NOMO-1 (cell line): Measurements from ENCODE around the gene EP300.
"Not testable (repeated sequence)": the region's sequence is repeated elsewhere in the genome, so short reads cannot be mapped to it uniquely, and the experiment has no call there.

Experiments used
- DNase-seq, 2 experiments: peaks; one replicate each; lab custom pipeline; 2025; ENCODE audit not compliant: unreplicated experiment in 2 of 2; lab: John Stamatoyannopoulos, UW

The EP300 gene

GRCh38 chr22:41145921-41146320 is 53.5 kb downstream of the EP300 start:
- DNase-seq: not testable (repeated sequence)

- no peak for DNase-seq
These were observed 54.2 kb downstream of the EP300 start for GRCh38 chr22:41146573-41146972.

- no peak for DNase-seq
These were observed 55.3 kb downstream of the EP300 start for GRCh38 chr22:41147722-41148121.

DNA sequence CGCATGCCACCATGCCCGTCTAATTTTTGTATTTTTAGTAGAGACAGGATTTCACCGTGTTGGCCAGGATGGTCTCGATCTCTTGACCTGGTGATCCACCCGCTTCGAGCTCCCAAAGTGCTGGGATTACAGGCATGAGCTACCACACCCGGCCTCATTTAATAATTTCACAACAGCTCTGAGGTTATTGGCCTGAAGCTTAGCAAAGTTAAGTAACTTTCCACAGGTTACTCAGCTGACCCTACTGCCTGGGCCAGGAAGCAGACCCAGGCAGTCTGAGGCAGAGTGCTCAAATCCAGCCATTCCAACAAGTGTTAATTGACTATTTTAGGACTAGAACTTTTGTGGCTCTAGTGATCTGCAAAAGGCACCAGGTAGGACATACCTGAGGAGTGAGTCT is 60.5 kb downstream of the EP300 start:
- DNase-seq: no peak

DNA sequence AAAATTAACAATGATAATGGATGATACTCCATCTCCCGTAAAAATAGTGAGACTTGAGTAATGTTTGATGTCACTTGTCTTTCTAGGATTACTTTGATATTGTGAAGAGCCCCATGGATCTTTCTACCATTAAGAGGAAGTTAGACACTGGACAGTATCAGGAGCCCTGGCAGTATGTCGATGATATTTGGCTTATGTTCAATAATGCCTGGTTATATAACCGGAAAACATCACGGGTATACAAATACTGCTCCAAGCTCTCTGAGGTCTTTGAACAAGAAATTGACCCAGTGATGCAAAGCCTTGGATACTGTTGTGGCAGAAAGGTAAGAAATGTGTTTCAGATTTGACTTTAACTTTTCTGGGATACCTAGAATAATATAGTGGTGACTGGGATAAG is 64.7 kb downstream of the EP300 start:
- no peak for DNase-seq

DNA sequence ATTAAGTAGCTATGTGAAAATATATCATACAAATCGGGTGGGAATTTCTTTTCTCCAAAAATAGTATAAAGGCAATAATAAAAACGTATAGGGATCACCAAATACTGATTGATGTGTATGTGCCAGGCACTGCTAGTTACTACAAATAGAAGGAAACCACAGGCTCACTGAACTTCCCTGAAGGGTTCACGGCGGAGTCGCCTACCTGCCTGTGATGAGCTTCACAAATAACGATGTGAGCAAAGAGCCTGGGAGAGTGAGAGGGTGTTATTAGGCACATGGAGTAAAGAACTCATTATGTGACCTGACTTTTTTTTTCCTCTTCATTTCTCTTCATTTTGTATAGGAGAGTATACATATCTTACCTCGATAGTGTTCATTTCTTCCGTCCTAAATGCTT is 76.8 kb downstream of the EP300 start:
- DNase-seq: no peak

- DNase-seq: no peak
These were observed 79.6 kb downstream of the EP300 start for GRCh38 chr22:41171996-41172395.

- DNase-seq: no peak
These were observed 83.2 kb downstream of the EP300 start for GRCh38 chr22:41175546-41175945.

- DNase-seq: no peak
These were observed 84.7 kb downstream of the EP300 start for GRCh38 chr22:41177040-41177621.

DNA sequence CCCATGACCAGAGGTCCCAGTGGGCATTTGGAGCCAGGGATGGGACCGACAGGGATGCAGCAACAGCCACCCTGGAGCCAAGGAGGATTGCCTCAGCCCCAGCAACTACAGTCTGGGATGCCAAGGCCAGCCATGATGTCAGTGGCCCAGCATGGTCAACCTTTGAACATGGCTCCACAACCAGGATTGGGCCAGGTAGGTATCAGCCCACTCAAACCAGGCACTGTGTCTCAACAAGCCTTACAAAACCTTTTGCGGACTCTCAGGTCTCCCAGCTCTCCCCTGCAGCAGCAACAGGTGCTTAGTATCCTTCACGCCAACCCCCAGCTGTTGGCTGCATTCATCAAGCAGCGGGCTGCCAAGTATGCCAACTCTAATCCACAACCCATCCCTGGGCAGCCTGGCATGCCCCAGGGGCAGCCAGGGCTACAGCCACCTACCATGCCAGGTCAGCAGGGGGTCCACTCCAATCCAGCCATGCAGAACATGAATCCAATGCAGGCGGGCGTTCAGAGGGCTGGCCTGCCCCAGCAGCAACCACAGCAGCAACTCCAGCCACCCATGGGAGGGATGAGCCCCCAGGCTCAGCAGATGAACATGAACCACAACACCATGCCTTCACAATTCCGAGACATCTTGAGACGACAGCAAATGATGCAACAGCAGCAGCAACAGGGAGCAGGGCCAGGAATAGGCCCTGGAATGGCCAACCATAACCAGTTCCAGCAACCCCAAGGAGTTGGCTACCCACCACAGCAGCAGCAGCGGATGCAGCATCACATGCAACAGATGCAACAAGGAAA is 85.4 kb downstream of the EP300 start:
- no peak for DNase-seq

DNA sequence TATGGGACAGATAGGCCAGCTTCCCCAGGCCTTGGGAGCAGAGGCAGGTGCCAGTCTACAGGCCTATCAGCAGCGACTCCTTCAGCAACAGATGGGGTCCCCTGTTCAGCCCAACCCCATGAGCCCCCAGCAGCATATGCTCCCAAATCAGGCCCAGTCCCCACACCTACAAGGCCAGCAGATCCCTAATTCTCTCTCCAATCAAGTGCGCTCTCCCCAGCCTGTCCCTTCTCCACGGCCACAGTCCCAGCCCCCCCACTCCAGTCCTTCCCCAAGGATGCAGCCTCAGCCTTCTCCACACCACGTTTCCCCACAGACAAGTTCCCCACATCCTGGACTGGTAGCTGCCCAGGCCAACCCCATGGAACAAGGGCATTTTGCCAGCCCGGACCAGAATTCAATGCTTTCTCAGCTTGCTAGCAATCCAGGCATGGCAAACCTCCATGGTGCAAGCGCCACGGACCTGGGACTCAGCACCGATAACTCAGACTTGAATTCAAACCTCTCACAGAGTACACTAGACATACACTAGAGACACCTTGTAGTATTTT is 86.1 kb downstream of the EP300 start:
- DNase-seq: no peak

DNA sequence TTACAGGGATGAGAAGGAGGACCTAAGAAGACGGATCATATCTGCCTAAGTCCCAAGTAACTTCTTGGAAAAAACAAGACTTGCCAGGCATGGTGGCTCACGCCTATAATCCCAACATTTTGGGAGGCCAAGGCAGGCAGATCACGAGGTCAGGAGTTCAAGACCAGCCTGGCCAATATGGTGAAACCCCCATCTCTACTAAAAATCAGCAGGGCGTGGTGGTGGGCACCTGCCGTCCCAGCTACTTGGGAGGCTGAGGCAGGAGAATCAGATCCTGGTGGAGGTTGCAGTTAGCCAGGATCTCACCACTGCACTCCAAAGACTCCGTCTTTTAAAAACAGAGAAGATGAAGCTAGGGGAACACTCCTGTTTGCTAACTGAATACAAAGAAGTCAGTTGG is 88.0 kb downstream of the EP300 start:
- DNase-seq: not testable (repeated sequence)

DNA sequence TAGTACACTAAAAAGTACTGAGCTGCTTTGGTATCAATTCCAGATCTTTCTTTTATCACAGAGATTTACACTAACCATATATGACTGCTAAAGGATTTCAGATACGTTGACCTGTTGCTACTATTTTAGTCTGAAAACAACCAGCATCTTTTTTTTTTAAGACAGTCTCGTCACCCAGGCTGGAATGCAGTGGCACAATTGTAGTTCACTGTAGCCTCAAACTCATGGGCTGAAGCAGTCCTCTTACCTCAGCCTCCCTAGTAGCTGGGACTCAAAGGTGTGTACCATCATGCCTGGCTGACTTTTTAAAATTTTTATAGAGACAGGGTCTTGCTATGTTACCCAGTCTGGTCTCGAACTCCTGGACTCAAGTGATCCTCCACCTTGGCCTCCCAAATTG is 88.5 kb downstream of the EP300 start:
- no peak for DNase-seq

DNA sequence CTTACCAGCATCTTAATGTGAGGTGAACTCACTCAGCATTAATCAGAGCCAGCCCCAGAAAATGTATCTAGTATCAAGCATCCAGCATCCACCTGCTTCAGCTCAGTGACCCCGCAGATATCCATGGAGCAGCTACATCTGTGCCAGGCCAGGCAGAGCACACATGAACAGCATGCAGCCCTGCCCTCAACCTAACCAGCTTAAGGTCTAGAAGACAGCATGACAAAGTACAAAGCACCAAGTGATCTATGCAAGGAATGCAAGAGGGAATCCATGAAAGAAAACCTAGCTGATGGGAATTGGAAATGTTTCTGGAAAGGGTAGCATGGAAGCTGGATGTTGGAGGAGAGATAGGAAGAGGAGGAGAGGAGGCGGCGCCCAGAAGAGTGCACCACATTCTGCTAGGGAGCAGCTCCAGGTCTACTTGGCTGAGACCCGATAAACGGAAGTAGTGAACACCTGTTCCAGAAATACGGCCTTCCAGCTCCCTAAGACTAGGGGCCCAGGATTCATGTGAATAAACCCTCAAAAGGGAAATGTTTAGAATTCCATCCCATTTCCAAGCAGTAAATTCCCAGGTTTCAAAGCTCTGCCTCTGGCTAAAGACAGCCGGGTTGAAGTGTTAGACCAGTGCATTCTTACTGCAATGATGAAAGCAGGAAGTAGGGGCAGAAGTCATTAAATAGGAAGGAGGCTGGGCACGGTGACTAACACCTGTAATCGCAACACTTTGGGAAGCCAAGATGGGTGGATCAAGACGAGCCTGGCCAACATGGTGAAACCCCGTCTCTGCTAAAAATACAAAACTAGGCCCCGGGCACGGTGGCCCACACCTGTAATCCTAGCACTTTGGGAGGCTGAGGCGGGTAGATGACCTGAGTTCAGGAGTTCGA is 89.2 kb downstream of the EP300 start:
- peak; percentile 75 to 89 for DNase-seq

DNA sequence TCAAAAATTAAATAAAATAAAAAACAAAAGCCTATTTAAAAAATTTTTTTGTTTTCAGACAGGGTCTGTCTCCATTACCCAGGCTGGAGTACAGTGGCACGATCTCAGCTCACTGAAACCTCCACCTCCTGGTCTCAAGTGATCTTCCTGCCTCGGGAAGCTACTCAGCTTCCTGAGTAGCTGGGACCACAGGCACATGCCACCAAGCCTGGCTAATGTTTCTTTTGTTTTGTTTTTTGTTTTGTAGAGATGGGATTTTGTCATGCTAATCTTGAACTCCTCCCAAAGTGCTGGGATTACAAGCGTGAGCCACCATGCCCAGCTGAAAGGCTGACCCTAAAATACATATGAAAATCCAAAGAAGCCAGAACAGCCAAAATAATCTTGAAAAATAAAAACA is 92.3 kb downstream of the EP300 start:
- no peak for DNase-seq

DNA sequence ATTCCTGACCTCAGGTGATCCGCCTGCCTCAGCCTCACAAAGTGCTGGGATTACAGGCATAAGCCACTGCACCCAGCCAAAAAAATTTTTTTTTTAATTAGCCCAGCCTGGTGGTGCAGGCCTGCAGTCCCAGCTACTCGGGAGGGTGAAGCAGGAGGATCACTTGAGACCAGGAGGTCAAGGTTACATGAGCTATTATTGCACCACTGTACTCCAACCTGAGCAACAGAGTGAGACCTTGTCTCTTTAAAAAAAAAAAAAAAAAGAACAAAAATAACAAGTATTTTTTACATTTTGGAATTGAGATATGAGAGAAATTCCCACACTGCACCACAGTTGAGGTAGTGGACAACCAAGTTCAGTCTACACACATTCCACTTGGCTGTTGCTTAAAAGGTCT is 99.1 kb downstream of the EP300 start:
- no peak for DNase-seq

- no peak for DNase-seq
These were observed 101.4 kb downstream of the EP300 start for GRCh38 chr22:41193829-41194228.

DNA sequence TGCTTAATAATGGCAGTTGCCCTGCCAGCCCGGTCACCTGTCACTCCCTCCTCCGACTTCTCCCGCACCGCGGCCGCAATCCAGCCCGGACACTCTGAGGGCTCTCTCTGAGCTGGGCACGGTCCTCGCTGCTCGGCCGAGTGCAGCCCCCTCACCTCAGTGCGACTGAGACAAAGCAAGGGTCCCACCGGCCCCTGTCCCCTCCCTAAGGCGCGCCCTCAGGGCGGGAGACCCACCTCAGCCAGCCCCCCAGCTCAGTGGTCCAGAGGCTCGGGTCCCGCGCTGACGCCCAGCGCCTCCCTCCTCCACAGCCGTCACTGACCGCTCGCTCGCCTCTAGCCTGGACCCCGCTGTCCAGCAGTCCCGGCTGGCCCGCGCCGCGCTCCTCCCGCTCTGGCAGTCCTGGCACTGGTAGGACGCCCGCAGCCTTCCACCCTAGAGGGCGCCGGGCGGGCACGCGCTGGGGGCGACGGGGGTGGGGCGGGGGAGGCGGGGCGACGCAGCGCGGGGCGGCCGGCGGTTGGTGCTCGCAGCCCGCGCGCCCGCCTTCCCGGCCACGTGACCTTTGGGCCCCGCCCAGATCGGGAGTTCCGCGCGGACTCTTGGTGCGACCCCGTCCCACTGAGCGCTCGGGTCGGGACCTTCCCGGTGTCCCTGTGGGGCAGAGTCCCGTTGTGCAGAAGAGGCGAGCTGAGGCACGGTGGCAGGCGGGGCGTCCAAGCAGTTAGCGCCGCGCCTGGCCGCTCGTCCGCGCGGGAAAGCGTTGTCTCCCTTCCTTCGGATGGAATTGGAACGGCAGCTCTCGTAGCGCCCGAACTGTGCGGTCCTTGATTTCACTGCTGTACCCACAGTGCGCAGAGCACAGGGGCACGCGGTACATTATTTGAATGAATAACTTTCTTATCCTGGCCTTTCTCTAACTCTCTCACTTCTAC is 104.9 kb downstream of the EP300 start:
- peak; percentile 70 to 80 for DNase-seq

DNA sequence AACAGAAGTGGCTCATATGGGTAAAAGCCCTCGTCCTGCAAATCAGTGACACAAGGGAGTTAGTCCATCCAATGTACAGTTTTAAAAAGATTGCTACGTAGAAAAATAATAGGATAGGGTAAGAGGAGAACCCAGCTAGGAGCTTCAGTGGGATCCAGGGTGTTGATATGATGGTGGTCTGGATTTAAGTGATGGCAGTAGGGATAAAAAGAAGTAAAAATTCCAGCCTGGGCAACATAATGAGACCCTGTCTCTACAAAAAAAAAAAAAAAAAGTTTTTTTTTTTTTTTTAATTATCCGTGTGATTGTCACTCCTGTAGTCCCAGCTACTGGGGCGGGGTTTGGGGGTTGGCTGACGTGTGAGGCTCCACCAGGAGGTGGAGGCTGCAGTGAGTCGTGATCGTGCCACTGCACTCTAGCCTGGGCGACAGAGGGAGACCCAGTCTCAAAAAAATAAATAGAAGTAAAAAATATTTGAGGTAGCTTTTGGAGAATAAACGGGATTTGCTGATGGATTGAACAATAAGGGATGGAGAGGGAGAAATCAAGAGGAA is 105.7 kb downstream of the EP300 start:
- DNase-seq: no peak

GRCh38 chr22:41201141-41201540 is 108.7 kb downstream of the EP300 start:
- peak in 1 of 2 experiments; percentile 20 for DNase-seq
